LNCaP clone FGC (cell line): ENCODE results near the gene RGS3.

Experiments used
- DNase-seq: peaks from one replicate; pipeline ENCODE4 v3.0.0-alpha.2; 2011; ENCODE audit warnings: low read depth
- H3K4me3 ChIP-seq: 2 replicates; pipeline ENCODE4 v1.5.1; 2011; ENCODE audit warnings: mild to moderate bottlenecking, low read depth, low read length, control low read depth
- CTCF ChIP-seq: IDR thresholded peaks from 2 replicates; pipeline ENCODE4 v1.5.1; 2012; ENCODE audit warnings: mild to moderate bottlenecking; ENCODE audit not compliant: control insufficient read depth, insufficient read depth; ENCODE audit errors: extremely low read depth

The RGS3 gene

GRCh38 chr9:113628621-113629020, 165.1 kb downstream of the RGS3 start:
- no peak overlapping the region for H3K4me3 ChIP-seq
- no peak for TF ChIP-seq CTCF
- no peak for DNase-seq

- H3K4me3 ChIP-seq, result no peak overlapping the region
- no peak for TF ChIP-seq CTCF
- no peak for DNase-seq
These were observed 167.0 kb downstream of the RGS3 start for GRCh38 chr9:113630386-113631136.

GRCh38 chr9:113631137-113631765, 167.7 kb downstream of the RGS3 start:
- no peak for TF ChIP-seq CTCF
- no peak overlapping the region for H3K4me3 ChIP-seq
- DNase-seq, result no peak

- no peak for DNase-seq
- no peak for TF ChIP-seq CTCF
- no peak overlapping the region for H3K4me3 ChIP-seq
These were observed 168.5 kb downstream of the RGS3 start for GRCh38 chr9:113631871-113632665.

GRCh38 chr9:113632776-113633590, 169.5 kb downstream of the RGS3 start:
- DNase-seq, result no peak
- no peak for TF ChIP-seq CTCF
- no peak overlapping the region for H3K4me3 ChIP-seq

- TF ChIP-seq CTCF, result no peak
- H3K4me3 ChIP-seq, result no peak overlapping the region
- DNase-seq, result no peak
These were observed 170.5 kb downstream of the RGS3 start for GRCh38 chr9:113633782-113634595.
